MCF 10A (cell line): ENCODE data around the gene PLEKHF1. TPM values are rescaled to one million over a fixed set of nuclear protein-coding genes. Genes with fewer than 3 reads are reported as not detected.

ENCODE experiments used
- BruUV-seq: library from RNA; stranded (reverse); fragments of 400-500 nt; replicated peaks from 2 replicates; lab custom pipeline; 2021; lab: Mats Ljungman, UMichigan
- CTCF ChIA-PET: fragments of 300-600 bp; sonication (Branson Sonifier 250); formaldehyde crosslinking; extraction: SDS; loops from one replicate; lab custom pipeline; 2021; ENCODE audit warnings: antibody characterized with exemption, inconsistent platforms; lab: Yijun Ruan, JAX
- POLR2A ChIA-PET: fragments of 300-600, 350-650 bp; sonication (Branson Sonifier 250); formaldehyde crosslinking; extraction: SDS; loops from one replicate; lab custom pipeline; 2020; ENCODE audit warnings: antibody characterized with exemption, inconsistent platforms; lab: Yijun Ruan, JAX
- DNase-seq: peaks from one replicate; pipeline ENCODE4 v3.0.0-alpha.2; 2018; ENCODE audit not compliant: unreplicated experiment
- H3K27ac Mint-ChIP-seq: one replicate; pipeline ENCODE4 v1.8.0; 2022; ENCODE audit warnings: mild to moderate bottlenecking, low read depth, mixed read lengths; ENCODE audit not compliant: unreplicated experiment
- H3K27me3 Mint-ChIP-seq: one replicate; pipeline ENCODE4 v1.8.0; 2022; ENCODE audit warnings: mixed read lengths; ENCODE audit not compliant: insufficient read depth, unreplicated experiment
- H3K36me3 Mint-ChIP-seq: one replicate; pipeline ENCODE4 v1.8.0; 2022; ENCODE audit warnings: mild to moderate bottlenecking, moderate library complexity, mixed read lengths; ENCODE audit not compliant: insufficient read depth, unreplicated experiment
- H3K4me1 Mint-ChIP-seq: one replicate; pipeline ENCODE4 v1.8.0; 2022; ENCODE audit warnings: mixed read lengths; ENCODE audit not compliant: insufficient read depth, unreplicated experiment
- H3K4me3 Mint-ChIP-seq: one replicate; pipeline ENCODE4 v1.8.0; 2022; ENCODE audit warnings: mild to moderate bottlenecking, moderate library complexity, mixed read lengths; ENCODE audit not compliant: unreplicated experiment
- H3K9me3 Mint-ChIP-seq: one replicate; pipeline ENCODE4 v1.8.0; 2022; ENCODE audit warnings: mixed read lengths; ENCODE audit not compliant: unreplicated experiment
- CTCF ChIP-seq: fragments of 200-600 bp; IDR thresholded peaks from one replicate; pipeline ENCODE4 v1.8.0; 2022; ENCODE audit warnings: antibody characterized with exemption, mild to moderate bottlenecking; ENCODE audit not compliant: unreplicated experiment
- intact Hi-C: fragments of 100-400 bp; cut with micrococcal nuclease; formaldehyde crosslinking; loops from 2 replicates; pipeline ENCODE4 v1.14.1; 2022
- total RNA-seq: library from RNA; stranded (reverse); gene quantifications from 2 replicates; pipeline ENCODE4 v1.2.3, GENCODE V29; 2022

PLEKHF1 gene
- total RNA-seq, 1 experiment from 2014 or later, result 2.9 TPM

- H3K4me1 Mint-ChIP-seq, result peaks cover 16% of the 10 kb centered on the region
- DNase-seq, result no peak
- POLR2A ChIA-PET, result interaction anchor here (0.7 to 4.9 kb wide), 5 partner anchors 49 to 227 kb away, joined by 3 to 126 read pairs (median 3); partner anchors contain the start of genes PLEKHF1, POP4 and URI1
These were observed 49.2 kb downstream of the PLEKHF1 start for GRCh38 chr19:29714371-29714952.

DNA sequence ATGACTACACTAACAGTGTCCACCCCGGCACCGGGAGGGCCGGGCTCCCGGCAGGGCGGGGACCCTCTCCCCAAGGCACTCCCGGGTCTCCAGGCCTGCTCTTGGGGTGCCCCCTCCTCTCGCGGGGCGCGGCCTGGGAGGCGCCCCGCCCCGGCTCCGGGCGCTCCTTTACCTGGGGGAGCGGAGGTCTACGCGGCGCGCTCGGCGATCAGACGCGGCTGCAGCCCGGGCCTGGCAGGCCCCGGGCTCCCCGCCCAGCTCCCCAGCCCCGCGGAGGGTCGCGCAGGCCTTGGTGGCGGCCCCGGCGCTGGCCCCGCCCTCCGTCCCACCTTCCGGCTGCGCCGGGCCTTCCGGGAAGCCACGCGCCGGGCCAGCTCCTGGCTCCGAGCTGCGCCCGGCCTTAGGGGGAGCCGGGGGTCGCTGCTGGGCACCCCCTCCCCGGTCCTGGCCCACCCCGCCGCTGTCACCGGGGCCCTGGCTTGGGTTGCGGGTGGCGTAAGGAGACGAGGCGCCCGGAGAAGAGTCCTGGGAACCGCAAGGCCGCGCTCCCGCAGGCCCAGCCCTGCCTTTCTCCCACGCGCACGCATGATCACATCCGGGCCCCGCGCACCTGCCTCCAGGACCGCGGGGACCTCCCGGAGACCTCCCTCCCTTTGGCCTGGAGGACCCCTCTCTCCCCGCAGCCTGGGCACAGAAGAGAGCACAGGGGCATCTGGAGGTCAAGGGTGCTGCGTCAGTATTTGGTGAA lies 49.9 kb downstream of the PLEKHF1 start, which contains the start of gene C19orf12:
Gene C19orf12 (minus strand): TSS at position 309 of the 748 bp plus-strand sequence. CDS start 6,848 bp downstream, outside the sequence.
- intact Hi-C loops, result loop anchor here (10.0 kb wide), 1 partner anchor 500 kb away; the partner anchor contains the start of gene UQCRFS1
- BruUV-seq, result no TSS peak
- H3K27me3 Mint-ChIP-seq, result no peaks in the 10 kb centered on the region
- TF ChIP-seq CTCF, result no peak
- peaks cover 6% of the 10 kb centered on the region for H3K36me3 Mint-ChIP-seq
- H3K4me3 Mint-ChIP-seq, result peak within 1 kb of the TSS; percentile 87
- ChIA-PET CTCF (interaction anchor here (0.6 to 12.1 kb wide), 10 partner anchors 11 to 937 kb away, joined by 3 to 398 read pairs (median 4); partner anchors contain the start of genes PLEKHF1 and POP4), POLR2A (interaction anchor here (0.6 to 4.9 kb wide), 7 partner anchors 8 to 1066 kb away, joined by 3 to 126 read pairs (median 3); partner anchors contain the start of genes PLEKHF1, POP4 and URI1)
- peaks cover 16% of the 10 kb centered on the region for H3K4me1 Mint-ChIP-seq
- no peaks in the 10 kb centered on the region for H3K9me3 Mint-ChIP-seq
- DNase-seq, result peak; percentile 44
- peak within 1 kb of the TSS; percentile 97 for H3K27ac Mint-ChIP-seq

More at GRCh38 chr19:29714371-29714952, 49.2 kb downstream of the PLEKHF1 start:
- H3K9me3 Mint-ChIP-seq, result no peaks in the 10 kb centered on the region
- peak overlapping the region; percentile 87 for H3K4me3 Mint-ChIP-seq
- TF ChIP-seq CTCF, result no peak
- H3K27ac Mint-ChIP-seq, result peak overlapping the region; percentile 97
- no TSS peak for BruUV-seq
- CTCF ChIA-PET, result interaction anchor here (0.6 to 12.1 kb wide), 6 partner anchors 10 to 159 kb away, joined by 3 to 398 read pairs (median 4); partner anchors contain the start of genes PLEKHF1 and POP4
- no peaks in the 10 kb centered on the region for H3K27me3 Mint-ChIP-seq
- intact Hi-C loops, result loop anchor here (10.0 kb wide), 1 partner anchor 500 kb away; the partner anchor contains the start of gene UQCRFS1
- H3K36me3 Mint-ChIP-seq, result peaks cover 6% of the 10 kb centered on the region

DNA sequence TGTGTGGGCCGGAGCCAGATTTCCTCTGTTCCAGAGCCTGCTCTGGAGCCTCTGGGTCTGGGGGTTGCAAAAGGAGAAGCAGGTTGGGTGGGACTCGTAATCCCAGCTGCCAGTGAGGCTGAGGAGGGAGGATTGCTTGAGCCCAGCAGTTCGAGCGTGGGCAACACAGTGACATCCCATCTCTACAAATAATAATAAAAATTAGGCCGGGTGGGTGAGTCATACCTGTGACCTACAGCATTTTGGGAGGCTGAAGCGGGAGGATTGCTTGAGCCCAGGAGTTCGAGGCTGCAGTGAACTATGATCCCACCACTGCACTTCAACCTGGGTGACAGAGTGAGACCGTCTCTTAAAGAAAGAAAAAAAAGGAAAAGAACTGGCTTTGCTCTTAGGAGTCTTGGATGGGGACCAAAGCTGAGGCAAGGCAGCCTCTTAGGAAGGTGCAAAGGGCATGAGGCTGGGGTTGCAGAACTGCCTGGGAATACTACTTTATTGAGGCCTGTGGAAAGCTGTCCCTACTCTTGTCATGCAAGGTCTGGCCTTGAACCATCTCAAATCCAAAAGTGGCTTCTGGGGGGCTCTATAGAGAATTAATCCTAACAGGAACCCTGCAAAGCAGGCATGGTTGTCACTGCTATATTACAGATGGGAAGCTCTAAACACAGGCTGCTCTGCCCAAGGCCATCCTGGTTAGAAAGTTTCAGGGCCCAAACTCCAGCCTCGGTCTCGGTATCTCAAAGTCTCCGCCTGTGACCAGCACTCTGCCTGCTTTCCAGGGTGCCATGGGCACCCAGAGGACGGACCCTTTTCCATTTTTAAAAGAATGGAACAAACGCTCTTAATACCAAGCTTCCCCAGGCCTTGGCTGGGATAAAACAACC lies 50.7 kb downstream of the PLEKHF1 start:
- Mint-ChIP-seq H3K4me1 (peaks cover 16% of the 10 kb centered on the region), H3K27me3 (no peaks in the 10 kb centered on the region), H3K4me3 (peak overlapping the region; percentile 87), H3K27ac (peak overlapping the region; percentile 97), H3K36me3 (peaks cover under 1% of the 10 kb centered on the region), H3K9me3 (no peaks in the 10 kb centered on the region)
- CTCF ChIA-PET, result interaction anchor here (0.5 to 12.1 kb wide), 54 partner anchors 9 to 1508 kb away, joined by 3 to 398 read pairs (median 4); partner anchors contain the start of genes PLEKHF1, POP4 and URI1
- TF ChIP-seq CTCF, result no peak
- POLR2A ChIA-PET, result interaction anchor here (0.5 to 4.9 kb wide), 10 partner anchors 9 to 1066 kb away, joined by 3 to 126 read pairs (median 3); partner anchors contain the start of gene POP4
- peak; percentile 57 for DNase-seq
- TSS peak; percentile 74 for BruUV-seq
- intact Hi-C loops, result loop anchor here (1.0 to 10.0 kb wide), 3 partner anchors 22 to 501 kb away; partner anchors contain the start of genes PLEKHF1 and UQCRFS1
